Cardiac fibroblast (primary cell): ENCODE data around the gene TMEM19.

Experiments
- DNase-seq, 2 donors: peaks; one replicate each; pipeline versions ENCODE4 v3.0.0 to v3.0.0-alpha.2; 2010; ENCODE audit warnings: low read depth in 2 of 2
- H3K4me3 ChIP-seq, 2 donors: replicated peaks in 1 of 2; 1 replicate in 1 of 2; 2 replicates in 1 of 2; pipeline ENCODE4 v1.5.1; 2011; ENCODE audit warnings: low read depth in 2 of 2, low read length in 2 of 2, mild to moderate bottlenecking in 2 of 2, moderate library complexity in 1 of 2
- TF ChIP-seq, protein P1 (sequence below): IDR thresholded peaks from one replicate; pipeline ENCODE4 v1.5.1; 2011; ENCODE audit warnings: low read depth, mild to moderate bottlenecking, low read length, inconsistent platforms

TMEM19 gene

DNA sequence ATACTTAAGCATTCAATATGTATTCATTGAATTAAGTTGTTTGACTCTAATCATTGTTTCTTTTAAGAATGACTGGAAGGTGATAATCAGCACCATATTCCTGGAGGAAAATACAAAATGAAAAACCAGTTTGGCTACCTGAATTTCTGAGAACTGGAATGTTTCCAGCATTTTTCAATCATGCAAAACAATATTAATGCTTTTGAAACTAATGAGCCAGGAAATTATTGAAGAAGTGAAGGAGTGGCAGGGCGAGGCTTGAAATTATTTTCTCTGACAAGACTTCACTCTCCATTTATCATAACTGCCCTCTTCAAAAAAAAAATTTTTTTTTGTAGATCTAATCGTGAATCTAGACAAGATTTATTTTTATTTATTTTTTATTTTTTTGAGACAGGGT lies 19.0 kb downstream of the TMEM19 start:
- H3K4me3 ChIP-seq = no peak overlapping the region
- TF ChIP-seq, protein P1, sequence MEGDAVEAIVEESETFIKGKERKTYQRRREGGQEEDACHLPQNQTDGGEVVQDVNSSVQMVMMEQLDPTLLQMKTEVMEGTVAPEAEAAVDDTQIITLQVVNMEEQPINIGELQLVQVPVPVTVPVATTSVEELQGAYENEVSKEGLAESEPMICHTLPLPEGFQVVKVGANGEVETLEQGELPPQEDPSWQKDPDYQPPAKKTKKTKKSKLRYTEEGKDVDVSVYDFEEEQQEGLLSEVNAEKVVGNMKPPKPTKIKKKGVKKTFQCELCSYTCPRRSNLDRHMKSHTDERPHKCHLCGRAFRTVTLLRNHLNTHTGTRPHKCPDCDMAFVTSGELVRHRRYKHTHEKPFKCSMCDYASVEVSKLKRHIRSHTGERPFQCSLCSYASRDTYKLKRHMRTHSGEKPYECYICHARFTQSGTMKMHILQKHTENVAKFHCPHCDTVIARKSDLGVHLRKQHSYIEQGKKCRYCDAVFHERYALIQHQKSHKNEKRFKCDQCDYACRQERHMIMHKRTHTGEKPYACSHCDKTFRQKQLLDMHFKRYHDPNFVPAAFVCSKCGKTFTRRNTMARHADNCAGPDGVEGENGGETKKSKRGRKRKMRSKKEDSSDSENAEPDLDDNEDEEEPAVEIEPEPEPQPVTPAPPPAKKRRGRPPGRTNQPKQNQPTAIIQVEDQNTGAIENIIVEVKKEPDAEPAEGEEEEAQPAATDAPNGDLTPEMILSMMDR = no peak
- no peak for DNase-seq

DNA sequence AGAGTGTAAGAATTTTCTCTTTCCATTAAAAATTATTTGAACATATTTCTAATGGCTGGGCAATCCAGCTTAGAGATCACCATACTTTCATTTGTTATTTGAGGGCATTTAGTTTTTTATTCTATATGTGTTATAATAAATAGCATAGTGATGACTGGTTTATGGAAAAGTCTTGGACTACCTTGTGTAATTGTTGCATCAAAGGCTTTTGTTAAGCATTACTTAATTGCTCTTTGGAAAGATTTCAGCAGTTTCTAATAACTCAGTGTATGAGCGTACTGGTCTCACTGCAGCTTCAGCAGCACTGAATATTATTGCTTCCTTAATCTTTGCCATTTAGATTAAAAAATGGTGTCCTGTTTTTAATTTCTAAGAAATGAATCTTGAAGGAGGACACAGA lies 22.8 kb downstream of the TMEM19 start:
- H3K4me3 ChIP-seq = no peak overlapping the region
- TF ChIP-seq, protein P1 = no peak
- peak in 1 of 2 donors; percentile 48 for DNase-seq

DNA sequence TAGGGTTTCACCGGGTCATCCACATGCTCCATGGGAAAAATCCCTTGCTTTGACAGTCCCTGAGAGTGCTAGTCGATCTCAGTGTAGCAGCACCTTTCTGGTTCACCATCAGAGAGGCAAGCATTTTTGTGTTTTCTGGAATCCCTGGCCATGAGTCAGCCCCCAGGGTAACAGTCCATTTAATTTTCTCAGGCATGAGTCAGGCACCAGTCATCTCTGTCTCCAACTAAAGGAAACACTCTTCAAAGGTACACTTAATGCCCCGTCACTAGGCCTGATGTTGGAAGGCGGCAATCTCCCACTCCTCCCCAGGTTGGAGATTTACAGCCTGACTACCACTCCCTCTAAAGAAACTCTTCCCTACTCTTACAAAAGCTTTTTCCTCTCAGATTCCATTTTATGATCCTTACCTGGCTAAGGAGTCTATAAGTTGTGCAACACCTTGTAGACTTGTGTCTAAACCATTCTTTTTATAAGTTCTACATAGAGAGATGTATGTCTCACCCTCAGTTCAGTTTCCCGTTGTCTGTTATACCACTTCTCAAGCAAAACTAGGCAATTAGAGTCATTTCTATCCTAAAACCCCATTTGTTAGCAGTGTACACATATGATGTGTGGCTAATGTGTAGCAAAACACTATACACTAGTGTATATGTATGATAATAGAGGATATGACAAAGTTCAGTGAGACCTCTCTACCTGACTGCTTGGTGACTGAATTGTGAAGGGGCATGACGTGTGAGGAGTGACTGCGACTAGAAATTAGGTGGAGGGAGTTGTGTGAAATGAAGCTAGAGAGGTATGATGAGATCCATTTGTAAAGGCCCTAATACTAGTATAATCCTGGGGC lies 24.6 kb downstream of the TMEM19 start:
- no peak overlapping the region for H3K4me3 ChIP-seq
- TF ChIP-seq, protein P1 = no peak
- peak; percentile 60 to 94 for DNase-seq

DNA sequence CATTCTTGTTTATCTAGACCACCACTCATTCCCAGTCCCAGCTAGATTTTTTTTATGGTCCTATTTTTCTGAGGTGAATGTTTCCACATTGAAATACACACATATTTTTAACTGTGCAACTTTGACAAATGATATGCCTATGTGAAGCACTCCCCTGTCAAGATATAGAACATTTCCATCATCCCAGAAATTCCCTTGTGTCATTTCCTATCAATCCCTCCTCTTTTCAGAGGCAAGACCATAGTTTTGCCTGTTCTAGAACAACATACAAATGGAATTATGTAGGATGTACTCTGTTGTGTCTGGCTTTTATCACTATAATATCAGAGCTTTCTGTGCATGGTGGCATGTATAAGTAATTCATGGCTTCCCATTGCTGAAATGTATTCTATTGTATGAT lies 32.7 kb downstream of the TMEM19 start:
- H3K4me3 ChIP-seq = no peak overlapping the region
- no peak for DNase-seq
- TF ChIP-seq, protein P1 = no peak

DNA sequence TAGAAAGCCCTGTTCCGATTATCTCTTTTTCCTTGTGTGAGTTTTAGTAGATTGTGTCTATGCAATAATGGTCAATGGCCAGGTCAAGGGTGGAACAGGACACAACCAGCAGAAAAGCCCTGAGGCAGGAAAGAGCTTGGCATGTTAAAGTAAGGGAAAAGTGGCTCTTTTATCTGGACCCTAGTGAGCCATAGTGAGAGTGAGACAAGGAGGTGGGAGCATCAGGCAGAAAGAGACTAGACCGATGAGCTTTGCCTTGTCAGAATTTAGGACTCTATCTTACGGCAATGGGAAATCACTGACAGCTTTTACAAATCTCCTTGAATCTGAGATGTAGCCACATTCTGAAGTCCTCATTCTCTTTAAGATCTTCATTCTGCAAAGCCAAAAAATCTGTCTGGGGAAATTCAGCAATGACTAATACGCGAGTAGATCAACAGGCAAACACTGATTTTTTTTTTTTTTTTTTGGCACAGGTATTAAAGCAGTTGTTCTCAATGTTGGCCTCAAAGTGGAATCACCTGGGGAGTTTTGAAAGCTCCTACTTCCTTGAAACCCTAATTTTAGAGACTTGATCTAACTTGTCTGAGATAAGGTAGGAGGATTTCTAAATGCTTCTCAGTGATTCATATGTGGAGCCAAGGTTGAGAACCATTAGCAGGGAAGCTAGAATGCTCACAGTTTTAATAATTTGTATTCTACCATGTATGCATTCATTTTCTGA lies 33.9 kb downstream of the TMEM19 start:
- H3K4me3 ChIP-seq = no peak overlapping the region

DNA sequence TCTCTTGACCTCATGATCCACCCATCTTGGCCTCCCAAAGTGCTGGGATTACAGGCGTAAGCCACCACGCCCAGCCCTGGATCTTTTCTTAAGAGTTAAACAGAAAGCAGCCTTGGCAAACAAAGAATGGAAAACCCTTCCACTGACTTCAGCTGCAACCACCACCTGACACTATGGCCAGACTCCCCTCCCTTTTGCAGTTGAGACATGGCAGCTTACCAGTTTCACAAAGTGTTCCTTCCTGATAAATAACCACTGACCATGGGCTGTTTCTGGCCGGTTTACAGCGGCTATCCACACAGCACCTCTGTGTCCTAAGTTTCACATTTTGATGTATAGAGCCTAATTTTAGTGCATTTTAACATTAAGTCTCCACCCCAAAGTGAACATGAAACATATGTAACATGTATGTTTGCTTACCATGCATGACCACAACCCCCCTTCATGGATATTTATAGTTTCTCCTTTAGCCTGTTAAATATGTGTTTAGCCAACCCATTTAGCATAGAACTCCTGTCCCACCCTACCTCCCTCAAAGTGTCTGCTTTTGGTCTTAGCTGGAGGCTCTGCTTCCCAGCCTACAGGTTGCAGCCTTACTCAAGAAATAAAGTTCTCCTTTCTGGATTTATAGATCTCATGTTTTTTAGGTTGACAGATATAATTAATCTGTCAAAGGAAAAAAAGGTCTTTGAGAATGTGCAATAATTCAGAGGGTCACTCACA lies 36.1 kb downstream of the TMEM19 start:
- H3K4me3 ChIP-seq = no peak overlapping the region
- TF ChIP-seq, protein P1 = no peak
- peak in 1 of 2 donors; percentile 20 for DNase-seq

More for the DNA sequence above, 33.9 kb downstream of the TMEM19 start:
- DNase-seq = peak; percentile 4 to 27
- TF ChIP-seq, protein P1 = no peak
